Activated effector memory CD4-positive, alpha-beta T cell treated with Interleukin-2 at 50 U/mL for 16 hours (primary cell): ENCODE data around the gene ERMN.

ENCODE experiments used
- DNase-seq: peaks from one replicate; pipeline ENCODE4 v3.0.0-alpha.2; 2020

ERMN gene

DNA sequence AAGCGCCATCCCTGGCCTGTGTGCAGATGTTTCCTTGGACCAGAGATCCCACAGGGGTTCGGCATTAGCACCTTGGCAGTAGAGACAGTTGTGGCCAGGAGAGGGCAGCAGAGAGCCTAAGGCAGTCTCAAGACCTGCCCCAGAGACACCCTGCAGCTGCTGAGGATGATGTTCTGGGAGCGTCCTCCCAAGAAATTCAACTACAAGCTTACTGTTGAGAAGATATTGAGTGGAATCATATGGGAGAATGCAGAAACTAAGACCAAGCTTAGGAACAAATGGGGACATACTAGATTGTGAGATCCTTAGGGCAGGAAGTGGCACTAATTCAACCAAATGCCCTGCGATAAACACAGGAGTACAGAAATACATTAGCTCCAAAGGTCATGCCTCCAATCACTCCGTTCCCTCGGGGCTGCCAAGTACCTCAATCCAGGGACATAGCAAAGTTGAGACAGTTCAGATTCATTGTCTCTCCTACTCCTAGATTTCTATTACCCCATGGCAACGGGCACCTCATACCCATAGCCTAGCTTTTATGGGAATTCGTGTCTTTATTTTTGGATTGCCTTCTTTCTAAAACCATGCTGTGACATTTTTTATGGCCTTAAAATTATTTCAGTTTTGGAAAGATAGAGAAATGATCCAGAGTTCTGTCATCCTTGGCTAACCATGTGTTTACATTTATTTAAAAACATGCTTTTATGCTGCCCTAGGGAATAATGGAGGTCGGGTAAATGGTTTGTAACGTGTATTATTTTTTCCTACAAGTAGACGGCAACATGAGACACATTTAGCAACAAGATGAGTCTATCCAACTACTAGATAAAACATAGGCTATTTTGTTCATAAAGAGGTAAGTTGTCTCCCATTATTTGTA lies 2.2 kb upstream of the ERMN start:
- peak; percentile 75 for DNase-seq

DNA sequence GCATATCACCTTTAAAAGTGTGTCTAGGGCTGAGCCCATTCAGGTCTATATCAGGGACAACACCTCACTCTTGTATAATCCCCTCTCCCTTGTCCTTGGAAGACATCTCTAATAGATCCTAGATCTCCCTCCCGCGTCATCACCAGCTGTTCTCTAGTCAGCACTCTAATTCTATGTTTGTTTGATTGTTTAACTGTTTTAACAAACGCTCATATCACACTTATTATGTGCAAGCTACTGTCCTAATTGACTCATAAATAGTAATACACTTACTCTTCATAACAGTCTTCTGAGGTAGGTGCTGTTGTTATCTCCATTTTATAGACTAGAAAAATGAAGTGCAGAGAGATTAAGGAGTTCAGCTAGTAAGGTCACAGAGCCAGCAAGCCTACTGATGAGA lies 1.6 kb upstream of the ERMN start:
- DNase-seq, result no peak

DNA sequence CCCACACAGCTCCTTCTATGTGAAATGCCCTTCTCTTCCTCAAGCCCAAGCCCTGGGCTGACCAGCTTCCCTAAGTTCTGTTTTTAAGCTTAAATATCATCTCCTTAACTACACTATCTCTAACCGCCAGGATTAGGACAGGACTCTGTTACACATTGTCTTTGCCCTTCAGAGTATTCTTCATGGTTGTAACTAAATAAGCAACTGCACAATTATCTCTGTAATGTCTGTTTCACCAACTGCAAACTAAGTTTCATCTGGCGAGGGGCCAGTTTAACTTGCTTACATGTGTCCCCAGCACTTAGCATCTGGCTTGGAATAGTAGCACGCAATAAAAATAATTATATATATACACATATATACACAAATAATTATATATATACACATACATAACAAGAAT lies 1.1 kb upstream of the ERMN start:
- DNase-seq, result no peak

DNA sequence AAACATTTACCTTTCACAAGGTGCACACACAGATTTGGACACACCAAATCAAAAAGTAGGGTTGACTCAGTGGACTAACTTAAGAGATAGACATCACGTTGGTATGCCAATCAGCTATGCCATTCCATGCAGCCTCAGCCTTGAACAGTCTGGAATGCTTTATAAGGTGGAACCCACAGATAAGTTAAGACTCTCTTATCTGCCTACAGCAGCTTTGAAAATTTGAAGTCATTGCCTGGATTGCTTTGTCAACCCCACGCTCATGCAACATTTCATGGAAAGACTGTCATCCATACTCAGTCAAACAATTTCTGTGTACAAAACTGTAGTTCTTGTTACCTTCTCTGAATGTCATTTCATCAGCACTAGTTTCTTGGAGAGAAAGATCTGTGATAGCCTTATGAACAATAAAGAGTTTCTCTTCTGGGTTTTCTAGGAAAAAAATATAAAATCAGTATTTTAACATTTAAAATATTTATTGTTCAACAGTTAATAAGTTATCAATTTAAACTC lies 1.2 kb downstream of the ERMN start:
- no peak for DNase-seq

DNA sequence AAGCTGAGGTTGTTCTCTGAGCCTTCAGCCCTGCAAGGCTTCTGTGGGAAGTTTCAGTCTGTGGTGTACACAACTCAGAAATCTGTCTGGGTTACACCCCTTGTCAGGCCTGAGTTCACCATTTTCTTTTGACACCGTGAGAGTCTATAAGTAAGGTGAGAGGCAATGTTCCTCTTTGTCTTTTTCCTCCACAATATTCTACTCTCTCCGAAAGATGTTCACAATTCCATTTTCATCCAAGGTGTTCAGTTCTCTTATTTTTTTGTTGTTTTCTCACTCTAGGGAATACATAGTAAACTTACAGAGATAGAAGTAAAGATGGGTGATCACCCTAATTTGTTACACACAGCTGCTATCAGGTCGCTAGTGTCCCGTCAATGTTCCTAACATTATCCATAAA lies 3.2 kb downstream of the ERMN start:
- DNase-seq, result no peak

DNA sequence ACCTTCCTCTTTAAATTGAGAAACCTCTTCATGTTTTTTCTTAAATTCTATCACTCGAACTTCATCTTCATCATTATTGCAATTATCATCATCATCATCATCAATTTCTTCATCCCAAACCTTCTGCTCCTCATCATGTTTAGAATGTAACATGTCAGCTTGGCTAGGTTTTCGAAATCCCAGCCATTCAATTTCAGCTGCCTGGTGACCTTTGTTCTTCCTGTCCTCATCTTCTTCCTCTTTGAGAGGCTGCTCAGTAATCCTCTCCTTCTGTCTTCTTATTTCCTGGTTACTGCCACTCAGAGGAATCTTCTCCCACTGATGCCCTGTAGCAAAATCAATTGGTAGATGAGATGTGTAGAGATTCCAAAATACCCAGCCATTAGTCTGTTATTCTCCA lies 4.2 kb downstream of the ERMN start:
- no peak for DNase-seq

DNA sequence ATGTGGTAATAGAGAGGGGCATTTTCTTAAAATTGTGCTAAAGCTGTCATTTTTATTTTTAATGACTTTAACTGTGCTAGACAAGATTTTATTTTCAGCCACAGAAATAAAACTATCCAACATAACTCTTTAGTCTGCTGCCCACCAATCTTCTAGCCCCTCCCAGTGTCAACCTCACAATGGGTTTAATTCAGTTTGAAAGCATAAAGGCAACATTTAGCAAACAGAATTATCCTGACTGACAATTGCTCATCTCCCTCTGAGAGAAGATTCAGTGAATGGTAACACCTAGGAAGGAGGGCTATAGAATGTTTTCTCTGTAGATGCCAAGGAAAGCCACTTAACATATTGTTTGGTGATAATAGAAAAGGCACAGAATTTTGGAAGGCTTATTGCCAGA lies 5.2 kb downstream of the ERMN start:
- no peak for DNase-seq

DNA sequence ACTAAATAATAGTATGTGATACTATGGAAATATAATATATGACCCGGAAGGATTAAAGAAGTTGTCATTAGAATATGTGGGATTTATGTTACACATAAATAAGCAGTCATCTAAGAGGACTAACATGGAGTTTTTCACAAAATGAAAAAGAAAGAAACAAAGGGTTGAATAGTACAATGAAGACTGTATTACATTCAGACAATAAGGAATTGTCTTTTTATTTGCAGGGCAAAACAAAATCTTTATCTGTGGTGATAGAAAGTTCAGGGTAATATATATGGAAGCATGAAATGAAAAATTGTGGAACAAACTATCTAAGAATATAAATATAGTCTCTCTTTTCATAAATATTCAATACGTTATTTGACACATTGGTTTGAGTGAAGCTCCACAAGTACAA lies 5.8 kb downstream of the ERMN start:
- DNase-seq, result no peak

DNA sequence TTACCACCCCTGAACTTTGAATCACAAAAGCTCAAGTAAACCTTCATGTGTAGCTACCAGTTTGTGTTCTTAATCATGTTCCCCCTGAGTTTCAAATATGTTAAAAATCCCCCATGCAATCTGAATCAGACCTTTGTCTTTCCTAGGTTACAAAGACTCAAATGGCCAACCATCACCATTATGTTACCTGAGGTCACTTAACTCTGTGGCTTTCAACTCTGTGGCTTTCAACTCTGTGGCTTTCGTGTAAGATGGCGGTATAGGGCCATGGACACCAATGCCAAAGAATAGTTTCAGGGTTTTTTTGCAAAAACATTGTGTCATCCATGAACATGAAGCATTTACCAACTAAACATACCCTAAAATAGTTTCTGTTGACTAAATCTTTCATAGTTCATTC lies 6.7 kb downstream of the ERMN start:
- DNase-seq, result no peak

DNA sequence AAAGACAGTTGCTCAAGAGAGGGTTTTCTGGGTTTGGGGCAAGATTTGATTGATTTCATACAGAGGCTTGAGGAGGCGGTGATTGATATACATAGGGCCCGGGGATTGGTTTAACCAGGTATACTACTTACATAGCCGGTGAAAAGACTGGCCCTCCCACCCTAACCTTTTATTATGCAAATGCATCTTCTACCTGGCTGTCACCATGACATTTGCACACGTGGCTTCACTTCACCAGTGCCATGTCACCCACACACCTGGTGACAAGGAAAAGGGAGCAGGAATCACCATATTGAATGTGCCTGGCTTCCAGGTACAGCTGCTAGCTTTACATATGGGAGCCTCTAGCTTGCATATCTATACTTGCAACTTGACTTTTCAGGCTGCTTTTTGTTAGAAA lies 9.7 kb downstream of the ERMN start:
- no peak for DNase-seq

DNA sequence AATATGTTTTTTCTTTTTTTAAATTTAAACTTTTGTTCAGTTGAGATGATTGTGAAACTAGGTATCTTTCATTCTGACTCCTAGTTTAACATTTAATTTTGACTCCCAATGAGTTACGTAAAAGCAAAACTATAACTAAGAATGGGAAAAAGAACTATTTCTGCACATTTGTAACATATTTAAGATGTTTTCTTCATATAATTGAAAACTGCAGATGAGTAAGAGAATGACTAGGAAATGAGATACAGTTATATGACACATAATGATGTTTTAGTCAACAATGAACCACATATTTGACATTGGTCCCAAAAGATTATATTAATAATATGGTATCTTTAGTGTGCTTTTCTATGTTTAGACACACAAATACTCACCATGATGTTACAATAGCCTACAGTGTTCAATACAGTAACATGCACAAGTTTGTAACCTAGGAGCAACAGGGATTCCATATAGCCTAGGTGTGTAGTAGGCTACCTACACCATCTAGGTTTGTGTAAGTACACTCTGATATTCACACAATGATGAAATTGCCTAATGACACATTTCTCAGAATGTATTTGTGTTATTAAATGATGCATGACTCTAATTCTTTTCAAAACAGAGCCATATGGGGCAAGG lies 12.6 kb downstream of the ERMN start:
- DNase-seq, result no peak

DNA sequence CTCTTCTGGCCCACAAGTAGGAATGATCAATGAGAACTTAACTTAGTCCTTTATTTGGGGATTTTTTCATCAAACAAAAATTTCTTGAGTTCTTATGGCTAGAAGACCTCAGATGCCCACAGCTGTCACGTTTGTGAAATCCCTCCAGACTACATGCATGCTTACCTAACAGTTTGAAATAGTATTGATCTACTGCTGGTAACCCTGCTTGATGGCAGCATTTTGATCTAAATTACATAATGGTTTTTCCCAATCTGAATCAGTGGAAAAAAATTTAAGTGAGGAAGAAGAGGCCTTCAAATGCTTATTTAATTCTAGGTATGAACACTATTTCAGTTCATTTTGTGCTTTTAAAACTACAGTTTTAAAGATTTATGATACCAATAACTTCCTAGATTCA lies 13.9 kb downstream of the ERMN start:
- no peak for DNase-seq

DNA sequence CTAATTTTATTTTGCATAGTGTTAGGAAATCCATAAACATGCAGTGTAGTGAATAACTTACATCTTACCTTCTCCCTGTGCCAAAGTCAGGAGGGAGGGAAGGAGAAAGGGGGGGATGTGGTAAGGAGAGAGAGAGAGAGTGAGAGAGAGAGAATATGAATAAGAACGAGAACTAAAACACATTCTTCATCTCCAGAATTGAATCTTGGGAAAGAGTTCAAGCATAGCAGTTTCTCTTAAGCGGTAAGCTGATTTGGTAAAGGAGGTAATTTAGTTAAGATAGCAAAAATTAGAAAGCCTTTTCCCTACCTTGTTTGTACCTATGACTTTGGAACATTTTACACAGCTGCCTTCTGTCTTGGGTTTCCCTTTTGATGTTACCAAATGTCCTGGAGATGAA lies 15.7 kb downstream of the ERMN start:
- no peak for DNase-seq

DNA sequence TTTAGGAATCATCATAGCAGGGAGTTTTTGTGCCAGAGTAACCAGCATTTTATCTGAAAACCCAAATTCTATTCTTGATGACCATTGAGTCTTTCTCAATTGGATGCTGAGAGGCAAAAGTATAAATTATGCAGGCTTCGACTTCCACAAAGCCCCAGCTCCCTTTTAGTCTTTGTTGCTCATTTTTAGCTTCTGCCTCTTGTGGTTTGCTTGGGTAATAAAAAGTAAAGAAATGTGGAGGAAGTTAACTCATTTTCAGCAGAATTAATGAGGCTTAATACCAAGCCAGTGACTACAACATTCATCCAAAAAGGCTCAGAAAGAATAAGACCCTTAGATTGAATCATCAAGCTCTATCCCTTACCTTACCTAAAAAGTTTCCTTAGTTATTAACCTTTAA lies 18.6 kb downstream of the ERMN start:
- no peak for DNase-seq

DNA sequence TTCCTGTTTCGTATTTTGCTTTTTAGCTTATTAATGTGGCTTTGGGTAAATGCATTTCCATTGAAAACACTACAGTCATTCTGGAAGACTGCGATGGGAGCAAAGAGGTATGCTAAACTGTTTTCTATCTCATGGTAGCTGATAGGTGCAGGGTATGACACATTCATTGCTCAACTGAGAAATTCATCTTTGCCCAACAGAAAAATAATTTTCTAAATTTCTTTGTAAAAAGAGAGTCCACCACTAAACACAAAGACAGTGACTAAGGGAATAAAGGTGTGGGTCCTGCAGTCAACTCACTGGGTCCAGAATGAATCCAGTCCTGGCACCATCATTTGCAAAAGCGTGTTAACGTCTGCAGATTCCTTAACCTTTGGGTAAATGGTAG lies 19.9 kb downstream of the ERMN start:
- DNase-seq, result no peak

DNA sequence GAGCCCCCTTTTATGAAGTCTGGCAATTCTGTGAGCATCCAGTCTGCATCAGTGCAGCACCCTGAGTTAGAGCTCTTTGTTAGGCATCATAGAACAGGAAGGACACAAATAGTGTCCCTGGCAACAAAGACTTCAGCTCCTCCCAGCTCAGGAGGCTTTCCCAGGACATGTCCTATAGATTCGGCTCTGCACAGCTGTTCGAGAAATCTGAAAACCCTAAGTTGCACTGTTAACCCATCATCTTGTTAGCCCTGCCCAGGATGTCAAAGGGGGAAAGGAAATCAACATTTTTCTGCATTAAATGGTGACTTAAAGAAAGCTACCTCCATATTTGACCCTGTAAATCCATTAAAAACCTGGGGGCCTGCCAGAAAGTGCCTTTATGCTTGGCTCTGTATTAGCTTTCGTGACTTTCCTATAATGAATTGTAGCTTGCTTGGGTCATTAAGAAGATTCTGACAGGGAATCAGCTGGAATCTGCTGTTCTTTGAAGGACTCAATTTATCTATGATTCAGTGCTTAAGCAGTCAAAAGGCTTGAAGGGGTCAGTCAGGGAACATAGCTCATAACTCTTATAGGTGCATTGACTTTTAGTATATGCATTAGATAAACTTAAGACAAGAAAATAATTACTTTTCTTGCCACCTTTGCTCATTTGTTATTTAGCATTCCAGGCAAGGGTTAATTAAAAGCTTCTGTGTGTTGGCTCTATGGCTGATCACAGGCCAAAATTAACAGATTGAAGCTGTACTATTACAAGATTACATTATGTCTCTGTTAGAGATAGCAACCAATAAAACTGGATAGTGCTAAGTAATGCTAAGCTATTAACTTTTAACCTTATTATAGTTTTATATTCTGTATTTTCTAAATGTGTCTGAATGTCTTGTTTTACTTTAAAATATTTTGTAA lies 20.6 kb downstream of the ERMN start:
- DNase-seq, result no peak

DNA sequence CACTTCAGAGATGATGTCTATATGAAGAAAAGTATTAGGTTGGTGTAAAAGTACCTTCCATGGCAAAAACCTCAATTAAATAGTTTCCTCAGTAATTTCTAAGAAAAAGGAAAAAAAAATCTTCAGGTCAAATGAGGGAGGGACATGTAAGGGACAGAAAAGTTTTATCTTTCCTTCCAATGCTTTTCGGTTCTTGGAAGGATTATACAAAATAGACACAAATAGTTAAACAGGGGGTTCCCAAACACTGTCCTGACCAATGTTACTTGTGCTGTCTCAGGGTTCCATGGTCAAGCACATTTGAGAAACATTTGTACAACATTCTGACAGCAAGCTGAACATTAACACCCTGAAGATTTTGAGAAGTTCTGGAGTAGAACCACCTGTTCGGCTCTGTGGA lies 22.0 kb downstream of the ERMN start:
- DNase-seq, result no peak

DNA sequence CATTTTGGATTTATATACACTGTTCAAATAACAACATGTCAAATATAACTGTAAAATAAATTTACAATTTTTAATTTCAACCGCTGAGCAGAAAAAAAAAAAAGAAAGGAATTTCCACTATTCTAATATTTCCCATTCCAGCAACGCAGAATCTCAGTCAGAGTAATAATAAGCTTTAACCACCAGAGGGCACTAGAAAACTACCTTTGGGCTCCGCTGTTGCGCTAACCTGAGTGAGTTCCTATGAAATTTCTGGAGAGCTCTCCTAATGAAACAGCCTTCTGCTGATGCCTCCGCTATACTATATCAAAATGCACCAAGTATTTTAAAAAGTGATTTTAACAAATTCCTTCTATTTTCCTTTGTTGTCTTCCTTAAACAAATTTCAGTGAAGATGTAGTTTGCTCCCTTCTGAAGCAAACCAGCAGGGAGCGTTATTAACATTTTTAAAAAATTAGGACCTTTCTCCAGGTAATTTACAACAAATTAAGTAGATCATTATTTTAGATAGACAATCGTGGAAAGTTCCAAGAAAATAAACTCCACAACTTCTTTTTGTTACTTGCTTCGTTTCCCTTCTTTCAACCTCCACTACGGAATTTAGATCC lies 23.0 kb downstream of the ERMN start:
- no peak for DNase-seq

DNA sequence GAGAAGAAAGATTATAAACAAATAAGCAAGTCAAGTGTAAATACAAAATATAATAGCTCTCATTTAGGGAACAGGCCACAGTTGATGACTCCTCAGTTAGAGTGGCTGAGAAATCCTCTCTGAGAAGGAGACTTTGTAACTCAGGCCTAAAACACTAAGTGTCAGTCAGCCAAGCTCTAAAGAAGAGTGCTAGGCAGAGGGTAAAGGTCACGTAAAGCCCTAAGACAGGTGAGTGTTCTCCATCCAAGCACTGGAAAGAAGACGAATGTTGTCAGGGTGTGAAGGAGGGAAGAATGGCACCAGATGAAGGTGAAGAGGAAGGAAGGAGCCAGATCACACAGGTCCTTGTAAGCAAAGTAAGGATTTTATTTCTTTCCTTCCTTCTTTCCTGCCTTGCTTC lies 24.3 kb downstream of the ERMN start:
- no peak for DNase-seq

DNA sequence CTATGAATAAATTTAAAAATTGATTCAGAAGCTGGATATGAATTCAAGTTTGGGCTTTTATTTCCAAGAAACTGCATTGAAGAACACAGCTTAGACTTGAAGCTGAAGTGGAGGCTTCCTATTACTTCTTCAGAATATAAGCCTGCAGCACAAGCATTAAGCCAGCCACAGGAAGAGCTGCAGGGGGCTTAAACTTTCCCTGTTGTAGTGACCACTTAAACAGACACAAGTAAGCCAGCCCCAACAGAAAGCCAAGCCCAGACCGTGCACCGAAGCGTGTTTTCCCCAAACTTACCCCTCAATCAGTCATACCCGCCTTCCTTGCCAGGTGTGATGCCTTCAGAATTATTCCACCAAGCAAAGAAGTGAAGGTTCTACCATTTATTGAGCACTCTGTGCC lies 28.7 kb downstream of the ERMN start:
- no peak for DNase-seq

DNA sequence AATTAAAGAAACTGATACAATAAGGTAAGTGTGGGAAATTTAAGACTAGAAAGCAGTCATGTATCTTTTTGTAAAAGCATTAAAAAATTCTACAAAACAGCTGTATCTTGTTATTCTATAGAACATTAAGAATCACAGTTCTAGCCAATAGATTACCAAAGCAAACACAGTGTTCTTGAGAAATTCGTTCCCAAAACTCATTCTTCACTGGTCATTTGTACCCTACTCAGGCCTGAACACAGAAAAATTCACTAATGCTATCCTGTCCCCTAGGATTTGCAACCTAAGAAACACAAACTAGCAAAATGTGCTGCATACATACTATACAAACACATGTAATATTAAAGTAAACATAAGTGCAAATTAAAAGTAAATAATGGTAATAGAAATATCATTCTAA lies 29.1 kb downstream of the ERMN start:
- no peak for DNase-seq

DNA sequence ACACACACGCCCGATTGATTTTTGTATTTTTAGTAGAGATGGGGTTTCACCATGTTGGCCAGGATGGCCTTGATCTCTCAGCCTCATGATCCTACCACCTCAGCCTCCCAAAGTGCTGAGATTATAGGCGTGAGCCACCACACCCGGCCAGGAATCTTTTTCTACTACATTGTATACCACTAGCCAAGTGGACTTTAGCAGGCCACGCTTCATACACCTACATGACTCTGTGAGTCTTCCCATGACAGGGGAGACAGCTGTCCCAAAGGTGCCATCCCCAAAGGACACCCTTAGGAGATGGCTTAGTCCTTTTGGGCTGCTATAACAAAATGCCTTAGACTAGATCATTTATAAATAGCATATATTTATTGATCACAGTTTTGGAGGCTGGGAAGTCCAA lies 32.8 kb downstream of the ERMN start:
- DNase-seq, result no peak

DNA sequence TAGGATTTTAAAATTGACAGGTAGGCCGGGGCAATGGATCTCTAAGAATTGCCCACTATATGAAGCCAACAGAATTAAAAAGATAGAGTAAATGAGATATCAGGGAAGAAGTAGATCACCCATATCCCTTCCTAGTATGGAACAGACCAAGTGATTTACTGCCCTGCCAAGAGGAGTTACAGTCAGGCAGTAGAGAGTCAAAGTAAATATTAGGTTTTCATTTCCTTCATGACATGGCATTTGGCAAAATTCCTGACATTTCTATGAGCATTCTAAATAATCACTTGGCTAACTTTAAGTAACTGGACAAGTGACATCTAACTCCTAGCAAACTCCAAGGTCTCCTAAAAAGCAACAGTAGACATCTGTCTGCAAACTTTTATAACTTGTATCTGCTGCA lies 34.6 kb downstream of the ERMN start:
- DNase-seq, result no peak
